Duodenal mucosa (tissue), 2 donors: Measurements from ENCODE around the gene HACE1.
"Not testable (repeated sequence)": the region's sequence is repeated elsewhere in the genome, so short reads cannot be mapped to it uniquely, and the experiment has no call there.

Source experiments
- H3K27ac ChIP-seq: one replicate; pipeline ENCODE4 v1.7.0; 2013; ENCODE audit warnings: low read depth, low read length
- H3K27me3 ChIP-seq, 2 donors: one replicate each; pipeline ENCODE4 v1.7.0; 2013; ENCODE audit warnings: low read length in 2 of 2, control low read depth in 1 of 2; ENCODE audit not compliant: insufficient read depth in 2 of 2, control insufficient read depth in 1 of 2
- H3K36me3 ChIP-seq, 2 donors: one replicate each; pipeline ENCODE4 v1.7.0; 2013; ENCODE audit warnings: low read length in 2 of 2, control low read depth in 1 of 2; ENCODE audit not compliant: insufficient read depth in 2 of 2, control insufficient read depth in 1 of 2
- H3K4me1 ChIP-seq, 2 donors: one replicate each; pipeline ENCODE4 v1.7.0; 2013; ENCODE audit warnings: low read length in 2 of 2, control low read depth in 1 of 2; ENCODE audit not compliant: insufficient read depth in 2 of 2, control insufficient read depth in 1 of 2
- H3K4me3 ChIP-seq, 2 donors: one replicate each; pipeline ENCODE4 v1.7.0; 2013; ENCODE audit warnings: low read length in 2 of 2, low read depth in 1 of 2
- H3K9ac ChIP-seq, 2 donors: one replicate each; pipeline ENCODE4 v1.7.0; 2013; ENCODE audit warnings: low read length in 2 of 2, low read depth in 1 of 2
- H3K9me3 ChIP-seq, 2 donors: one replicate each; pipeline ENCODE4 v1.7.0; 2013; ENCODE audit warnings: low read length in 2 of 2, control low read depth in 1 of 2; ENCODE audit not compliant: control insufficient read depth in 1 of 2

The HACE1 gene

GRCh38 chr6:104753251-104753650, 106.5 kb downstream of the HACE1 start:
- peaks cover 9 to 17% of the 10 kb centered on the region in 2 donors for H3K9me3 ChIP-seq
- no peaks in the 10 kb centered on the region for H3K4me1 ChIP-seq
- H3K4me3 ChIP-seq, result no peak overlapping the region
- no peak overlapping the region for H3K9ac ChIP-seq
- peaks cover 3 to 7% of the 10 kb centered on the region in 2 donors for H3K36me3 ChIP-seq
- H3K27me3 ChIP-seq, result no peaks in the 10 kb centered on the region
- no peak overlapping the region for H3K27ac ChIP-seq

GRCh38 chr6:104750449-104750848, 109.3 kb downstream of the HACE1 start:
- H3K9ac ChIP-seq, result no peak overlapping the region
- no peak overlapping the region for H3K27ac ChIP-seq
- H3K9me3 ChIP-seq, result peaks cover 8 to 9% of the 10 kb centered on the region in 2 donors
- no peaks in the 10 kb centered on the region for H3K27me3 ChIP-seq
- no peak overlapping the region for H3K4me3 ChIP-seq
- no peaks in the 10 kb centered on the region for H3K36me3 ChIP-seq
- H3K4me1 ChIP-seq, result no peaks in the 10 kb centered on the region

- not testable (repeated sequence) for H3K4me3 ChIP-seq, H3K9me3 ChIP-seq, H3K27ac ChIP-seq, H3K4me1 ChIP-seq, H3K27me3 ChIP-seq, H3K36me3 ChIP-seq, H3K9ac ChIP-seq
Observed at GRCh38 chr6:104739124-104739523, 120.6 kb downstream of the HACE1 start.

GRCh38 chr6:104737567-104737966, 122.2 kb downstream of the HACE1 start:
- H3K9me3 ChIP-seq, H3K36me3 ChIP-seq, H3K4me1 ChIP-seq, H3K27ac ChIP-seq, H3K27me3 ChIP-seq, H3K4me3 ChIP-seq, H3K9ac ChIP-seq: not testable (repeated sequence)

- Histone ChIP-seq H3K4me1 (no peaks in the 10 kb centered on the region), H3K9ac (no peak overlapping the region), H3K27me3 (no peaks in the 10 kb centered on the region), H3K27ac (no peak overlapping the region), H3K9me3 (no peaks in the 10 kb centered on the region), H3K4me3 (no peak overlapping the region), H3K36me3 (no peaks in the 10 kb centered on the region)
Observed at GRCh38 chr6:104736545-104736944, 123.2 kb downstream of the HACE1 start.

GRCh38 chr6:104730450-104730849, 129.3 kb downstream of the HACE1 start:
- H3K27ac ChIP-seq, result no peak overlapping the region

GRCh38 chr6:104729433-104729832, 130.3 kb downstream of the HACE1 start:
- no peaks in the 10 kb centered on the region for H3K36me3 ChIP-seq
- H3K4me1 ChIP-seq, result no peaks in the 10 kb centered on the region
- H3K27me3 ChIP-seq, result no peaks in the 10 kb centered on the region
- H3K4me3 ChIP-seq, result no peak overlapping the region
- H3K9me3 ChIP-seq, result no peaks in the 10 kb centered on the region
- H3K27ac ChIP-seq, result no peak overlapping the region
- H3K9ac ChIP-seq, result no peak overlapping the region

More at GRCh38 chr6:104730450-104730849, 129.3 kb downstream of the HACE1 start:
- Histone ChIP-seq H3K4me3 (no peak overlapping the region), H3K27me3 (no peaks in the 10 kb centered on the region), H3K9me3 (no peaks in the 10 kb centered on the region), H3K36me3 (no peaks in the 10 kb centered on the region), H3K9ac (no peak overlapping the region), H3K4me1 (no peaks in the 10 kb centered on the region)

GRCh38 chr6:104728448-104728847, 131.3 kb downstream of the HACE1 start:
- no peaks in the 10 kb centered on the region for H3K9me3 ChIP-seq

GRCh38 chr6:104718672-104719071, 141.0 kb downstream of the HACE1 start:
- no peaks in the 10 kb centered on the region for H3K4me1 ChIP-seq
- H3K36me3 ChIP-seq, result no peaks in the 10 kb centered on the region
- H3K9me3 ChIP-seq, result no peaks in the 10 kb centered on the region
- no peak overlapping the region for H3K4me3 ChIP-seq
- H3K9ac ChIP-seq, result no peak overlapping the region
- H3K27me3 ChIP-seq, result no peaks in the 10 kb centered on the region
- no peak overlapping the region for H3K27ac ChIP-seq

More at GRCh38 chr6:104728448-104728847, 131.3 kb downstream of the HACE1 start:
- Histone ChIP-seq H3K36me3 (no peaks in the 10 kb centered on the region), H3K27ac (no peak overlapping the region), H3K4me1 (no peaks in the 10 kb centered on the region), H3K9ac (no peak overlapping the region), H3K27me3 (no peaks in the 10 kb centered on the region), H3K4me3 (no peak overlapping the region)

- Histone ChIP-seq H3K9ac (no peak overlapping the region), H3K4me3 (no peak overlapping the region), H3K4me1 (no peaks in the 10 kb centered on the region), H3K36me3 (no peaks in the 10 kb centered on the region), H3K27me3 (no peaks in the 10 kb centered on the region), H3K27ac (no peak overlapping the region), H3K9me3 (no peaks in the 10 kb centered on the region)
Observed at GRCh38 chr6:104716858-104717257, 142.9 kb downstream of the HACE1 start.

- Histone ChIP-seq H3K4me1 (no peaks in the 10 kb centered on the region), H3K4me3 (no peak overlapping the region), H3K9me3 (no peaks in the 10 kb centered on the region)
Observed at GRCh38 chr6:104714796-104715195, 144.9 kb downstream of the HACE1 start.

More at GRCh38 chr6:104714796-104715195, 144.9 kb downstream of the HACE1 start:
- no peak overlapping the region for H3K9ac ChIP-seq
- H3K36me3 ChIP-seq, result no peaks in the 10 kb centered on the region
- H3K27ac ChIP-seq, result no peak overlapping the region
- H3K27me3 ChIP-seq, result no peaks in the 10 kb centered on the region
